ENCODE data around the gene URAD. TPM values are rescaled to one million over a fixed set of nuclear protein-coding genes. Genes with fewer than 3 reads are reported as not detected.

URAD gene
- total RNA-seq, 1 experiment from 2014 or later, result not detected

- Histone ChIP-seq H3K9me2 (replicated peaks; ENCODE audit: low read length) (no peaks in the 10 kb centered on the region), H4K20me1 (ENCODE audit: low read length) (no peaks in the 10 kb centered on the region), H2AFZ (ENCODE audit: low read length) (no peak overlapping the region), H3K4me1 (ENCODE audit: insufficient read depth, low read length) (no peaks in the 10 kb centered on the region), H3K79me2 (ENCODE audit: low read length) (no peaks in the 10 kb centered on the region), H3K9me3 (ENCODE audit: low read length) (no peaks in the 10 kb centered on the region), H3K9ac (ENCODE audit: low read length) (no peak overlapping the region), H3K36me3 (ENCODE audit: low read depth, low read length) (no peaks in the 10 kb centered on the region), H3K27me3 (ENCODE audit: low read length) (peaks cover 33% of the 10 kb centered on the region), H3K27ac (ENCODE audit: low read length) (no peak overlapping the region), H3F3A (ENCODE audit: low read length, unreplicated experiment) (no peaks in the 10 kb centered on the region), H3K4me3 (ENCODE audit: low read length) (no peak overlapping the region), H3K4me2 (ENCODE audit: low read length) (no peak overlapping the region)
- ChIA-PET POLR2A (ENCODE audit: unreplicated experiment) (no interaction called here), CTCF (no interaction called here)
- no peak for DNase-seq
- TF ChIP-seq, protein P1, sequence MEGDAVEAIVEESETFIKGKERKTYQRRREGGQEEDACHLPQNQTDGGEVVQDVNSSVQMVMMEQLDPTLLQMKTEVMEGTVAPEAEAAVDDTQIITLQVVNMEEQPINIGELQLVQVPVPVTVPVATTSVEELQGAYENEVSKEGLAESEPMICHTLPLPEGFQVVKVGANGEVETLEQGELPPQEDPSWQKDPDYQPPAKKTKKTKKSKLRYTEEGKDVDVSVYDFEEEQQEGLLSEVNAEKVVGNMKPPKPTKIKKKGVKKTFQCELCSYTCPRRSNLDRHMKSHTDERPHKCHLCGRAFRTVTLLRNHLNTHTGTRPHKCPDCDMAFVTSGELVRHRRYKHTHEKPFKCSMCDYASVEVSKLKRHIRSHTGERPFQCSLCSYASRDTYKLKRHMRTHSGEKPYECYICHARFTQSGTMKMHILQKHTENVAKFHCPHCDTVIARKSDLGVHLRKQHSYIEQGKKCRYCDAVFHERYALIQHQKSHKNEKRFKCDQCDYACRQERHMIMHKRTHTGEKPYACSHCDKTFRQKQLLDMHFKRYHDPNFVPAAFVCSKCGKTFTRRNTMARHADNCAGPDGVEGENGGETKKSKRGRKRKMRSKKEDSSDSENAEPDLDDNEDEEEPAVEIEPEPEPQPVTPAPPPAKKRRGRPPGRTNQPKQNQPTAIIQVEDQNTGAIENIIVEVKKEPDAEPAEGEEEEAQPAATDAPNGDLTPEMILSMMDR (conservative IDR thresholded peaks at IDR 0.05; ENCODE audit: low read depth, low read length), result no peak
- no peak for TF ChIP-seq EZH2 (IDR thresholded peaks at IDR 0.05; ENCODE audit: low read length, unreplicated experiment)
- no peak for TF ChIP-seq EZH2phosphoT487 (IDR thresholded peaks at IDR 0.05; ENCODE audit: borderline replicate concordance, low read length)
- no peak for ATAC-seq
- BruUV-seq (replicated peaks), result no TSS peak
- intact Hi-C loops (cut with micrococcal nuclease), result no loop called here
These were observed 16.6 kb downstream of the URAD start for GRCh38 chr13:27971776-27972477.

DNA sequence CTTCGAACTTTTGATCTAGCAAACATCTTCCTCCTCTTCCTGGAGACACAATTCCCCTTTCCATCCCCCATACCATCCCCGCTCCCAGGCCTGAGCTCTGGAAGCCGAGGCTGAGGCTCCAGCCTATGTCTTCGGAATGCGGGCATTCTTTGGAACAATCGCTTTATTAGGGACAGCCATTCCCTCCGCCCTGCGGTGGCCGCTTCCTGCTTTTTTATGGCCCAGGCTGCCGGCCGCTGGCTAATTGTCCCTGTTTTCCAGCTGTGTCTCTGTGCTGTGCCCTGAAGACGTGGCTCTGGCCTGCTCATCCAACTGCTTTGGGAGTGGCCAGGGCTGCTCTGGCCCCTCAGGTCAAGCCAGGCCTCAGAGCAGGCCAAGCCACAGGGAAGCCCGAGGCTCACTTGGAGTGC lies 17.3 kb downstream of the URAD start:
- Histone ChIP-seq H4K20me1 (ENCODE audit: low read length) (no peaks in the 10 kb centered on the region), H3K27me3 (ENCODE audit: low read length) (peaks cover 40% of the 10 kb centered on the region), H3K36me3 (ENCODE audit: low read depth, low read length) (no peaks in the 10 kb centered on the region), H3K9me3 (ENCODE audit: low read length) (no peaks in the 10 kb centered on the region), H3K27ac (ENCODE audit: low read length) (no peak overlapping the region), H3K9me2 (replicated peaks; ENCODE audit: low read length) (no peaks in the 10 kb centered on the region), H3K4me3 (ENCODE audit: low read length) (no peak overlapping the region), H3K9ac (ENCODE audit: low read length) (no peak overlapping the region), H3F3A (ENCODE audit: low read length, unreplicated experiment) (no peaks in the 10 kb centered on the region), H3K4me1 (ENCODE audit: insufficient read depth, low read length) (no peaks in the 10 kb centered on the region), H3K79me2 (ENCODE audit: low read length) (no peaks in the 10 kb centered on the region), H3K4me2 (ENCODE audit: low read length) (no peak overlapping the region), H2AFZ (ENCODE audit: low read length) (no peak overlapping the region)
- intact Hi-C loops (cut with micrococcal nuclease), result no loop called here
- no peak for ATAC-seq
- no peak for DNase-seq
- ChIA-PET POLR2A (ENCODE audit: unreplicated experiment) (no interaction called here), CTCF (no interaction called here)
- TF ChIP-seq EZH2 (IDR thresholded peaks at IDR 0.05; ENCODE audit: low read length, unreplicated experiment), result no peak
- TF ChIP-seq, protein P1 (conservative IDR thresholded peaks at IDR 0.05; ENCODE audit: low read depth, low read length), result no peak
- TF ChIP-seq EZH2phosphoT487 (IDR thresholded peaks at IDR 0.05; ENCODE audit: borderline replicate concordance, low read length), result no peak
- BruUV-seq (replicated peaks), result no TSS peak

GRCh38 chr13:27970382-27971235 lies 17.9 kb downstream of the URAD start:
- Histone ChIP-seq H3K9me3 (ENCODE audit: low read length) (no peaks in the 10 kb centered on the region), H3K4me3 (ENCODE audit: low read length) (no peak overlapping the region), H3K4me2 (ENCODE audit: low read length) (no peak overlapping the region), H3K9ac (ENCODE audit: low read length) (no peak overlapping the region), H3K27ac (ENCODE audit: low read length) (no peak overlapping the region), H3K27me3 (ENCODE audit: low read length) (peaks cover 47% of the 10 kb centered on the region), H3K36me3 (ENCODE audit: low read depth, low read length) (no peaks in the 10 kb centered on the region), H3K79me2 (ENCODE audit: low read length) (no peaks in the 10 kb centered on the region), H4K20me1 (ENCODE audit: low read length) (no peaks in the 10 kb centered on the region), H2AFZ (ENCODE audit: low read length) (no peak overlapping the region), H3K4me1 (ENCODE audit: insufficient read depth, low read length) (no peaks in the 10 kb centered on the region), H3F3A (ENCODE audit: low read length, unreplicated experiment) (no peaks in the 10 kb centered on the region), H3K9me2 (replicated peaks; ENCODE audit: low read length) (no peaks in the 10 kb centered on the region)
- ATAC-seq (no peak), DNase-seq (no peak)
- TF ChIP-seq EZH2phosphoT487 (IDR thresholded peaks at IDR 0.05; ENCODE audit: borderline replicate concordance, low read length), result no peak
- intact Hi-C loops (cut with micrococcal nuclease), result no loop called here
- ChIA-PET POLR2A (ENCODE audit: unreplicated experiment) (no interaction called here), CTCF (no interaction called here)
- no TSS peak for BruUV-seq (replicated peaks)

Data from PC-3 (cell line).